ENCODE data around the gene CDC42BPA. TPM values are rescaled to one million over a fixed set of nuclear protein-coding genes. Genes with fewer than 3 reads are reported as not detected.
"Not testable (repeated sequence)": the region's sequence is repeated elsewhere in the genome, so short reads cannot be mapped to it uniquely, and the experiment has no call there.

Gene CDC42BPA
- total RNA-seq, 4 donors from 2014 or later: 49.0 to 102 (median 54.2) TPM

DNA sequence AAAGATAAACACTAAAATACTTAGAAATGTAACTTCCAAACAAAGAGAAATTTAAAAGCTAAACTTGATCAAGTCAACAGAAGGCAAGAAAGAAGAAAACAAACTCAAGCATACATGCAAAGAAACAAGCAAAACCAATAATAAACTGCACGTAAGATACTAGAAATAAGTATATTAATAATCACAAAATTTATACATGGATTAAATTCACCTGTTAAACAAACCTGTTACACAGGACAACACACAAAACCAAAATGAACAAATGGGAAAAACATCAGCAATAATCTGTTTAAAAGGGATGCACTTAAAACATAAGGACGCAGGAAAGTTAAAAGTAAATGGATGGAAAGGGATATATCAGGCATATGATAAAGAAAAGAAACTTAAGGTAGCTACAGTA, 165.8 kb downstream of the CDC42BPA start:
- Histone ChIP-seq H3K9me3 (no peaks in the 10 kb centered on the region), H3K4me3 (no peak overlapping the region), H3K4me1 (peaks cover 0 to 3% (median 0%) of the 10 kb centered on the region in 4 donors), H3K27me3 (no peaks in the 10 kb centered on the region), H3K27ac (no peak overlapping the region), H3K36me3 (no peaks in the 10 kb centered on the region)
- TF ChIP-seq EP300 (IDR thresholded peaks at IDR 0.05; ENCODE audit: low read depth) (no peak), POLR2A (IDR thresholded peaks at IDR 0.05) (no peak), POLR2AphosphoS5 (IDR thresholded peaks at IDR 0.05) (no peak)
- TF ChIP-seq, protein P1, sequence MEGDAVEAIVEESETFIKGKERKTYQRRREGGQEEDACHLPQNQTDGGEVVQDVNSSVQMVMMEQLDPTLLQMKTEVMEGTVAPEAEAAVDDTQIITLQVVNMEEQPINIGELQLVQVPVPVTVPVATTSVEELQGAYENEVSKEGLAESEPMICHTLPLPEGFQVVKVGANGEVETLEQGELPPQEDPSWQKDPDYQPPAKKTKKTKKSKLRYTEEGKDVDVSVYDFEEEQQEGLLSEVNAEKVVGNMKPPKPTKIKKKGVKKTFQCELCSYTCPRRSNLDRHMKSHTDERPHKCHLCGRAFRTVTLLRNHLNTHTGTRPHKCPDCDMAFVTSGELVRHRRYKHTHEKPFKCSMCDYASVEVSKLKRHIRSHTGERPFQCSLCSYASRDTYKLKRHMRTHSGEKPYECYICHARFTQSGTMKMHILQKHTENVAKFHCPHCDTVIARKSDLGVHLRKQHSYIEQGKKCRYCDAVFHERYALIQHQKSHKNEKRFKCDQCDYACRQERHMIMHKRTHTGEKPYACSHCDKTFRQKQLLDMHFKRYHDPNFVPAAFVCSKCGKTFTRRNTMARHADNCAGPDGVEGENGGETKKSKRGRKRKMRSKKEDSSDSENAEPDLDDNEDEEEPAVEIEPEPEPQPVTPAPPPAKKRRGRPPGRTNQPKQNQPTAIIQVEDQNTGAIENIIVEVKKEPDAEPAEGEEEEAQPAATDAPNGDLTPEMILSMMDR (IDR thresholded peaks at IDR 0.05): no peak
- whole genome bisulfite sequencing, 2 donors (ENCODE audit: low coverage in 1 of 2): 89 to 93% methylated on average over 2 of the region's 2 CpGs
- in situ Hi-C loops (cut with MboI; ENCODE audit: low pct_ligation_motif_present in 1 of 4, low pct_unique_long_range_greater_than_20kb in 1 of 4, low sequenced_read_pairs in 3 of 4) (no loop called here), intact Hi-C loops (cut with DNase I; ENCODE audit: low total_unique reads) (no loop called here)
- DNase-seq: no peak

DNA sequence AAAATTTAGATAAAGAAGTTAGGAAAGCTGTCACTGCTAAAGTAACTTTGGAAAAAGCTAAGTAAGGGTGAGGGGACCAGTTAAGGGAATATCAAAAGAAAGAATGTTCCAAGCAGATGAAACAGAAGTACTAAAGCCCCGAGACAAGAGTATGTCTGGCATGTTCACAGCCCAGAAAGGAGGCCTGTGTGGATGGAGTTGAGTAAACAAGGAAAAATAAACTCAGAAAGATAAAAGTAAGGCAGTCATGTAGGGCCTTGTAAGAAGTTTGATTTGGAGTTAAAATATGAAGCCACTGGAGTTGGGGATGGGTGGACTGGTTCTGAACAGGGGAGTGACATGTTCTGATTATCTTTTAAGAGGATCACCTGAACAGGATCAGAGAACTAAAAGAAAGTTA, 177.9 kb downstream of the CDC42BPA start:
- in situ Hi-C loops (cut with MboI; ENCODE audit: low pct_ligation_motif_present in 1 of 4, low pct_unique_long_range_greater_than_20kb in 1 of 4, low sequenced_read_pairs in 3 of 4) (no loop called here), intact Hi-C loops (cut with DNase I; ENCODE audit: low total_unique reads) (no loop called here)
- Histone ChIP-seq H3K4me1 (no peaks in the 10 kb centered on the region), H3K27ac (no peak overlapping the region), H3K27me3 (no peaks in the 10 kb centered on the region), H3K4me3 (no peak overlapping the region), H3K36me3 (peaks cover 0 to 28% (median 9%) of the 10 kb centered on the region in 4 donors), H3K9me3 (no peaks in the 10 kb centered on the region)
- DNase-seq: no peak
- WGBS, 2 donors (ENCODE audit: low coverage in 1 of 2): 56 to 75% methylated on average over 1 of the region's 1 CpG
- TF ChIP-seq POLR2AphosphoS5 (IDR thresholded peaks at IDR 0.05) (no peak), EP300 (IDR thresholded peaks at IDR 0.05; ENCODE audit: low read depth) (no peak)
- TF ChIP-seq, protein P1 (IDR thresholded peaks at IDR 0.05): no peak

DNA sequence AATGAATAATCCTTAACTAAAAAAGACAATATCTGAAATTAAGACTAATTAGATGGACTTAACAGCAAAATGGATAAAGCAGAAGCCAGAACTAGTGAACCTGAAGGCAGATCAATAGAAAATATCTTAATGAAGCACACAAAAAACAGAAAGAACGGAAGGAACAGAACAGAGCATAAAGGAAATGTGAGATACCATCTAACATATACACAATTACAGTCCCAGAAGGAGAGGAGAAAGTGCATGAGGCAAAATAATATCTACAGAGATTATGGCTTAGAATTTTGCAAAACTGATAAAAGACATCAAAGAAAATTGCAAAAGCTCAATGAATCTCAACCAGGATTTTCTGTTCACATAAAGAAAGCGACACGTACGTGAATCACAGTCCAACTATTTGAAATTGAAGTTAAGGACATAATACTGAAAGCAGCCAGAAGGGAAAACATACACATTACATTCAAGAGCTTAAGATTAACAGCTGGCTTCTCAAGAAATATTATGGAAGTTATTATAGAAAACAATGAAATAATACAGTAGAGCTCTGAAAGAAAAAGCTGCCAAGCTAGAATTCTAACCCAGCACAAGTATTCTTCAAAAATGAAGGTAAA, 182.0 kb downstream of the CDC42BPA start:
- DNase-seq: no peak
- intact Hi-C loops (cut with DNase I; ENCODE audit: low total_unique reads): no loop called here
- Histone ChIP-seq H3K36me3 (peaks cover 0 to 19% (median 5%) of the 10 kb centered on the region in 4 donors), H3K4me1 (no peaks in the 10 kb centered on the region), H3K4me3 (no peak overlapping the region), H3K27me3 (no peaks in the 10 kb centered on the region), H3K27ac (no peak overlapping the region), H3K9me3 (no peaks in the 10 kb centered on the region)
- in situ Hi-C loops (cut with MboI; ENCODE audit: low pct_ligation_motif_present in 1 of 4, low pct_unique_long_range_greater_than_20kb in 1 of 4, low sequenced_read_pairs in 3 of 4): no loop called here
- 93 to 100% methylated on average over 4 of the region's 4 CpGs for WGBS, 2 donors (ENCODE audit: low coverage in 1 of 2)
- no peak for TF ChIP-seq POLR2AphosphoS5 (IDR thresholded peaks at IDR 0.05)
- TF ChIP-seq EP300 (IDR thresholded peaks at IDR 0.05; ENCODE audit: low read depth): no peak
- TF ChIP-seq, protein P1 (IDR thresholded peaks at IDR 0.05): no peak
- no peak for TF ChIP-seq POLR2A (IDR thresholded peaks at IDR 0.05)

DNA sequence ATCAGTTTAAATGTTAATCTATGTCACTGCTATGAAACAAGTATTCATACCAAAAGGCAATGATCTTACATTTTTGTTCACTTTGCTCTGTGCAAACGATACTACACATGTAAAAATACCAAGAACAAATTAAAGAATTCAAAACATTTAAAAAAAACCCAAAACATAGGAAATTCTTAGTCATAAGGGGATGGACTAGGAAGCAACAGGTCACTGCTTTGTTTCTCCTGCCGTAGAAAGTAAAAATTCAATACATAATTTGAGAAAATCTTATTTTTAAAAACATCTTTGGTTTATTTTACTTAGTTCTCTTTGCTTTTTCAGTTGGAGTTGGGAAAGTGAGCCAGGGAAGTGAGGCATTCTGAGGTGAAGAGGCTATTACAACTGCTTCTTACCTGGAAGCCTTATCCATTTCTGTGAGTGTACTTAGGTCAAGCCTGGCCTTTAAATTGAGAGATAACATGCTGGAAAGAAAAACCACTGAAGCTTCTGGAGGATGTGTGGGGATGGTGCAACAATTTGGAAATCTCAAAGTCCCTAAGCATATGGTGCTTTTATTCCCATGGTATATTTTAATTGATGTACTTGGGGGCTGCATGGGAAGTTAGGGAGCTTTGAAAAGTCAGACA, 183.5 kb downstream of the CDC42BPA start:
- WGBS, 2 donors (ENCODE audit: low coverage in 1 of 2): 79 to 89% methylated on average over 2 of the region's 2 CpGs
- Histone ChIP-seq H3K27ac (no peak overlapping the region), H3K36me3 (peaks cover 0 to 14% (median 5%) of the 10 kb centered on the region in 4 donors), H3K27me3 (no peaks in the 10 kb centered on the region), H3K4me3 (no peak overlapping the region), H3K4me1 (no peaks in the 10 kb centered on the region), H3K9me3 (no peaks in the 10 kb centered on the region)
- DNase-seq: no peak
- TF ChIP-seq POLR2A (IDR thresholded peaks at IDR 0.05) (no peak), EP300 (IDR thresholded peaks at IDR 0.05; ENCODE audit: low read depth) (no peak), POLR2AphosphoS5 (IDR thresholded peaks at IDR 0.05) (no peak)
- TF ChIP-seq, protein P1 (IDR thresholded peaks at IDR 0.05): no peak
- in situ Hi-C loops (cut with MboI; ENCODE audit: low pct_ligation_motif_present in 1 of 4, low pct_unique_long_range_greater_than_20kb in 1 of 4, low sequenced_read_pairs in 3 of 4): no loop called here
- intact Hi-C loops (cut with DNase I; ENCODE audit: low total_unique reads): no loop called here

DNA sequence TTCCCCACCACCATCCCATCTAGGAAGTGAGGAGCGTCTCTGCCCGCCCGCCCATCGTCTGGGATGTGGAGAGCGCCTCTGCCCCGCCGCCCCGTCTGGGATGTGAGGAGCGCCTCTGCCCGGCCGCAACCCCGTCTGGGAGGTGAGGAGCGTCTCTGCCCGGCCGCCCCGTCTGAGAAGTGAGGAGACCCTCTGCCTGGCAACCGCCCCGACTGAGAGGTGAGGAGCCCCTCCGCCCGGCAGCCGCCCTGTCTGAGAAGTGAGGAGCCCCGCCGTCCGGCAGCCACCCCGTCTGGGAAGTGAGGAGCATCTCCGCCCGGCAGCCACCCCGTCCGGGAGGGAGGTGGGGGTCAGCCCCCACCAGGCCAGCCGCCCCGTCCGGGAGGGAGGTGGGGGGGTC, 185.6 kb downstream of the CDC42BPA start:
- H3K4me3 ChIP-seq; DNase-seq; H3K36me3 ChIP-seq; H3K27me3 ChIP-seq; intact Hi-C loops (cut with DNase I; ENCODE audit: low total_unique reads); H3K27ac ChIP-seq; H3K9me3 ChIP-seq; H3K4me1 ChIP-seq; in situ Hi-C loops (cut with MboI; ENCODE audit: low pct_ligation_motif_present in 1 of 4, low pct_unique_long_range_greater_than_20kb in 1 of 4, low sequenced_read_pairs in 3 of 4): not testable (repeated sequence)
- 95% methylated on average over 15 of the region's 32 CpGs; no CpG with 5 or more reads in 1 of the 2 donors for WGBS, 2 donors (ENCODE audit: low coverage in 1 of 2)
